HepG2 (cell line): Measurements from ENCODE around the gene GLI3. TPM values are rescaled to one million over a fixed set of nuclear protein-coding genes. Genes with fewer than 3 reads are reported as not detected.

ENCODE experiments used
- ATAC-seq: fragments of 200-7000 bp; cut with Tn5 transposase; 3 replicates; pipeline ENCODE4 v1.9.1; 2020; ENCODE audit warnings: mild to moderate bottlenecking, moderate library complexity
- BruUV-seq: library from RNA; stranded (reverse); fragments of 400-500 nt; replicated peaks from 2 replicates; lab custom pipeline; 2021; lab: Mats Ljungman, UMichigan
- CTCF ChIA-PET: fragments of 300-600 bp; formaldehyde crosslinking; extraction: SDS; loops from one replicate; lab custom pipeline; 2021; ENCODE audit warnings: low total read pairs, inconsistent platforms, low intra/inter-chr PET ratio; lab: Yijun Ruan, JAX
- POLR2A ChIA-PET: fragments of 350-600 bp; sonication (Branson Sonifier 250); formaldehyde crosslinking; loops from one replicate; lab custom pipeline; 2020; ENCODE audit warnings: antibody characterized with exemption, inconsistent platforms; lab: Yijun Ruan, JAX
- DNase-seq: peaks from one replicate; pipeline ENCODE4 v3.0.0-alpha.2; 2015; ENCODE audit warnings: low spot score
- FAIRE-seq: peaks from 3 replicates; lab custom pipeline; 2011; peaks lifted over from hg19 to GRCh38; lab: Jason Lieb, UNC
- H2AFZ ChIP-seq: one replicate; pipeline ENCODE4 v1.6.1; 2011; ENCODE audit warnings: low read length, inconsistent platforms
- H3K27ac ChIP-seq: fragments of 300-600 bp; 3 replicates; pipeline ENCODE4 v1.8.0; 2011; ENCODE audit warnings: mixed run types, mild to moderate bottlenecking, mixed read lengths, low read length, inconsistent platforms; ENCODE audit not compliant: insufficient read depth; ENCODE audit errors: extremely low read length
- H3K27me3 ChIP-seq, 2 experiments: fragments of 200-600 bp in 1 of 2; 2 replicates in 1 of 2; 3 replicates in 1 of 2; pipeline versions ENCODE4 v1.6.0 to v1.8.0; 2011; ENCODE audit warnings: low read length in 2 of 2, mild to moderate bottlenecking in 2 of 2, moderate library complexity in 2 of 2, inconsistent platforms in 1 of 2; ENCODE audit not compliant: insufficient read depth in 2 of 2, control insufficient read depth in 1 of 2
- H3K36me3 ChIP-seq, 2 experiments: fragments of 200-600 bp in 1 of 2; replicated peaks in 1 of 2; 2 replicates in 1 of 2; 3 replicates in 1 of 2; pipeline versions ENCODE4 v1.5.1 to v1.8.0; 2011; ENCODE audit warnings: low read length in 2 of 2, inconsistent platforms in 1 of 2; ENCODE audit not compliant: insufficient read depth in 2 of 2, control insufficient read depth in 1 of 2
- H3K4me1 ChIP-seq: 2 replicates; pipeline ENCODE4 v1.5.1; 2012; ENCODE audit warnings: low read length, inconsistent platforms; ENCODE audit not compliant: insufficient read depth
- H3K4me2 ChIP-seq: 2 replicates; pipeline ENCODE4 v1.6.0; 2011; ENCODE audit warnings: low read depth, low read length, inconsistent platforms
- H3K4me3 ChIP-seq, 3 experiments: fragments of 200-600 bp in 1 of 3; sonication (generic), shearing (Covaris generic) in 1 of 3; replicated peaks in 1 of 3; 2 replicates each; pipeline ENCODE4 v1.5.1; 2011 to 2016; ENCODE audit warnings: low read length in 3 of 3, inconsistent platforms in 2 of 3, low read depth in 2 of 3, mild to moderate bottlenecking in 2 of 3, control low read depth in 1 of 3, mixed read lengths in 1 of 3; ENCODE audit not compliant: insufficient read depth in 1 of 3
- H3K79me2 ChIP-seq: one replicate; pipeline ENCODE4 v1.6.1; 2011; ENCODE audit warnings: low read length, inconsistent platforms; ENCODE audit not compliant: insufficient read depth
- H3K9ac ChIP-seq: 2 replicates; pipeline ENCODE4 v1.6.0; 2011; ENCODE audit warnings: mild to moderate bottlenecking, low read depth, low read length, inconsistent platforms; ENCODE audit not compliant: insufficient read depth
- H3K9me3 ChIP-seq: 2 replicates; pipeline ENCODE4 v1.5.1; 2012; ENCODE audit warnings: mild to moderate bottlenecking, low read length
- H4K20me1 ChIP-seq: 2 replicates; pipeline ENCODE4 v1.6.0; 2011; ENCODE audit warnings: inconsistent platforms, mild to moderate bottlenecking, low read length, moderate library complexity; ENCODE audit not compliant: insufficient read depth
- AKAP8 ChIP-seq: sonication (generic); formaldehyde crosslinking; IDR thresholded peaks from 2 replicates; pipeline ENCODE4 v1.5.1; 2020; ENCODE audit warnings: mild to moderate bottlenecking, missing genetic modification reagents
- FOXJ3 ChIP-seq: sonication (generic); formaldehyde crosslinking; IDR thresholded peaks from 2 replicates; pipeline ENCODE4 v1.4.0; 2020; ENCODE audit warnings: missing genetic modification reagents, mild to moderate bottlenecking, borderline replicate concordance
- HOXD1 ChIP-seq: sonication (generic); formaldehyde crosslinking; IDR thresholded peaks from 2 replicates; pipeline ENCODE4 v1.5.0; 2020; ENCODE audit warnings: missing genetic modification reagents
- NBN ChIP-seq: fragments of 450-650 bp; conservative IDR thresholded peaks from 2 replicates; pipeline ENCODE4 v1.6.1; 2017
- POGZ ChIP-seq: sonication (generic); formaldehyde crosslinking; IDR thresholded peaks from 2 replicates; pipeline ENCODE4 v1.4.0; 2020; ENCODE audit warnings: mild to moderate bottlenecking, missing genetic modification reagents
- RFX1 ChIP-seq: fragments of 450-650 bp; IDR thresholded peaks from 2 replicates; pipeline ENCODE4 v1.6.1; 2017
- RFXANK ChIP-seq: IDR thresholded peaks from 2 replicates; pipeline ENCODE4 v1.6.1; 2016
- YY1 ChIP-seq: IDR thresholded peaks from 2 replicates; pipeline ENCODE4 v1.6.1; 2011; ENCODE audit warnings: low read length, low read depth, moderate library complexity, mild to moderate bottlenecking; ENCODE audit not compliant: insufficient read depth, insufficient replicate concordance
- ZNF354B ChIP-seq: sonication (generic); formaldehyde crosslinking; IDR thresholded peaks from 2 replicates; pipeline ENCODE4 v1.8.0; 2022; ENCODE audit warnings: mild to moderate bottlenecking, missing genetic modification reagents
- ZNF766 ChIP-seq: sonication (generic); formaldehyde crosslinking; IDR thresholded peaks from 2 replicates; pipeline ENCODE4 v1.5.0; 2020; ENCODE audit warnings: missing genetic modification reagents, borderline replicate concordance
- ZNF784 ChIP-seq: sonication (generic); formaldehyde crosslinking; IDR thresholded peaks from 2 replicates; pipeline ENCODE4 v1.5.1; 2020; ENCODE audit warnings: missing genetic modification reagents, mild to moderate bottlenecking, borderline replicate concordance
- ZNF879 ChIP-seq: sonication (generic); formaldehyde crosslinking; IDR thresholded peaks from 2 replicates; pipeline ENCODE4 v1.8.1; 2023; ENCODE audit warnings: missing genetic modification reagents
- WGBS: methylation state at CpG from one replicate; pipeline ENCODE4 v1.1.6; 2017; ENCODE audit warnings: low lambda C conversion rate; 5-methylcytosine and 5-hydroxymethylcytosine counted together
- in situ Hi-C: cut with HindIII; loops from 2 replicates; pipeline ENCODE4 v1.10.0; 2017; ENCODE audit warnings: low pct_unique_long_range_greater_than_20kb; ENCODE audit not compliant: extremely low pct_ligation_motif_present
- intact Hi-C: fragments of 100-400 bp; cut with micrococcal nuclease; formaldehyde crosslinking; loops from one replicate; pipeline ENCODE4 v1.10.0; 2022; ENCODE audit not compliant: unreplicated experiment
- polyA plus RNA-seq, 8 experiments: library from polyadenylated mRNA; depleted of rRNA in 3 of 8; stranded (reverse) in 7 of 8; unstranded in 1 of 8; fragments of >200 nt; fragmentation: Illumina TruSeq in 4 of 8; extraction: Trizol in 4 of 8; gene quantifications; 2 replicates each; pipeline versions ENCODE4 v1.2.1 to v1.2.3, GENCODE V29; 2011 to 2016; ENCODE audit warnings: low read depth in 4 of 8, missing spikeins in 1 of 8, mixed read lengths in 1 of 8; ENCODE audit not compliant: insufficient read depth in 1 of 8
- total RNA-seq, 5 experiments: library from RNA; depleted of rRNA; stranded (reverse); fragments of >200 nt; fragmentation: Illumina TruSeq; extraction: Trizol; gene quantifications; 2 replicates each; pipeline ENCODE4 v1.2.3, GENCODE V29; 2016; ENCODE audit warnings: low read depth in 1 of 5

GLI3 gene
- total and polyA plus RNA-seq, 2 of the 13 experiments (the other 11 are each of a cell fraction or from before 2014, with no cell fraction given), result not detected

GRCh38 chr7:42137431-42137830 is 99.6 kb downstream of the GLI3 start (continued):
- no peak for TF ChIP-seq ZNF766 (CRISPR knock-in tag)
- no peak for TF ChIP-seq HOXD1 (CRISPR knock-in tag)
- no peak for TF ChIP-seq RFX1
- TF ChIP-seq AKAP8, result no peak
- no peak for TF ChIP-seq FOXJ3 (CRISPR knock-in tag)
- no peak for TF ChIP-seq RFXANK (CRISPR knock-in tag)
- no peak for TF ChIP-seq POGZ (CRISPR knock-in tag)
- TF ChIP-seq ZNF879 (CRISPR knock-in tag), result no peak
- no peak for TF ChIP-seq ZNF354B (CRISPR knock-in tag)
- no peak for TF ChIP-seq ZNF784
- no peak for TF ChIP-seq YY1

DNA sequence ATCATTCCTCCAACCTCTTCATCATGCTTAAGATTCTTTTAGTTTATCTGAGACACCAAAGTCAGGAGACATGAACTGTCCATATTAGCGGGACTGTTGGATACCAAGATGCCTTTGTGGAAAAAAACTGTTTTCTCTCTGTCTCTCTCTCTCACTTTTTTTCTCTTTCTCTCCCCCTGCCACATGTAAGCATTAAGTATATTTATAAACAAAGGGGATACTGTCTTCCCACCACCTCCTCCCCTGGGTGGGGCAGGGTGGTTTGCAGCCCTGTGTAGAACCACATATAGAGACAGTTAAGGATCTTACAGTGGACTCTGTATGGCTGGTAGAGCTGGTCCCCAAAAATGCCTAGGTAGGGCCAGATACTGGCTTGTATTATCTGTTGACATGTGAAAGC is 101.3 kb downstream of the GLI3 start:
- BruUV-seq, result no TSS peak

More for the DNA sequence above, 101.3 kb downstream of the GLI3 start:
- intact Hi-C loops, result no loop called here
- no peak for FAIRE-seq
- Histone ChIP-seq H3K27ac (no peak overlapping the region), H2AFZ (no peak overlapping the region)
- no peak for TF ChIP-seq NBN
- TF ChIP-seq, all 625 proteins: peak for 0
- POLR2A ChIA-PET, result no interaction called here
- H3K4me3 ChIP-seq, result no peak overlapping the region
- no peaks in the 10 kb centered on the region for H3K79me2 ChIP-seq
- no peaks in the 10 kb centered on the region for H3K4me1 ChIP-seq
- no peaks in the 10 kb centered on the region for H3K9me3 ChIP-seq
- H3K9ac ChIP-seq, result no peak overlapping the region
- in situ Hi-C loops, result no loop called here
- H3K36me3 ChIP-seq, result no peaks in the 10 kb centered on the region
- H3K27me3 ChIP-seq, result peaks cover 0 to 5% of the 10 kb centered on the region in 2 experiments; a peak in 1 of 5 replicates
- CTCF ChIA-PET, result no interaction called here
- H4K20me1 ChIP-seq, result no peaks in the 10 kb centered on the region
- DNase-seq (no peak), ATAC-seq (no peak)
- no peak overlapping the region for H3K4me2 ChIP-seq
- WGBS, result 3% methylated on average over 1 of the region's 1 CpG
